Pancreas (tissue), 10 donors: ENCODE measurements around the gene DFFA. TPM values are rescaled to one million over a fixed set of nuclear protein-coding genes. Genes with fewer than 3 reads are reported as not detected.

Source experiments
- ATAC-seq, 4 donors: fragments of 200-7000 bp; cut with Tn5 transposase; one replicate each; pipeline versions ENCODE4 v1.8.0 to v1.9.1; 2020; ENCODE audit warnings: mild to moderate bottlenecking in 4 of 4, moderate library complexity in 4 of 4
- DNase-seq, 6 donors: peaks; one replicate each; pipeline ENCODE4 v3.0.0-alpha.2; 2020
- FAIRE-seq: peaks from 2 replicates; lab custom pipeline; 2012; peaks lifted over from hg19 to GRCh38; lab: Jason Lieb, UNC
- H3K27ac ChIP-seq, 4 donors: fragments of 200-600 bp; sonication (generic); 1 replicate in 3 of 4; 2 replicates in 1 of 4; pipeline versions ENCODE4 v1.5.0 to v1.8.0; 2020
- H3K27me3 ChIP-seq, 4 donors: fragments of 200-600 bp; one replicate each; pipeline ENCODE4 v1.8.0; 2021
- H3K36me3 ChIP-seq, 3 donors: fragments of 200-600 bp; sonication (generic) in 1 of 3; one replicate each; pipeline versions ENCODE4 v1.5.0 to v1.8.0; 2020 to 2021
- H3K4me1 ChIP-seq, 3 donors: fragments of 200-600 bp; one replicate each; pipeline ENCODE4 v1.8.0; 2021
- H3K4me3 ChIP-seq, 4 donors: fragments of 200-600 bp; sonication (generic) in 2 of 4; one replicate each; pipeline versions ENCODE4 v1.5.0 to v1.8.0; 2020 to 2021
- H3K9me3 ChIP-seq, 4 donors: fragments of 200-600 bp; one replicate each; pipeline ENCODE4 v1.8.0; 2021
- CTCF ChIP-seq, 4 donors: fragments of 200-600 bp; sonication (generic) in 3 of 4; IDR thresholded peaks; one replicate each; pipeline versions ENCODE4 v1.5.0 to v1.8.0; 2021; ENCODE audit warnings: antibody characterized with exemption in 4 of 4
- WGBS, 2 donors: extraction: QIAGEN DNeasy Blood & Tissue Kit; methylation state at CpG; one replicate each; pipeline ENCODE4 v1.1.7; 2013; 5-methylcytosine and 5-hydroxymethylcytosine counted together
- intact Hi-C, 3 donors: fragments of 100-400 bp; cut with DNase I; formaldehyde crosslinking; loops; one replicate each; pipeline versions ENCODE4 v1.11.1 to v1.14.2; 2022
- polyA plus RNA-seq, 2 donors: library from polyadenylated mRNA; stranded (reverse); fragments of 200-250 nt; gene quantifications; one replicate each; pipeline ENCODE4 v1.2.3, GENCODE V29; 2013
- total RNA-seq, 6 donors: library from RNA; stranded (reverse); fragmentation: NEBNext Ultra II Directional in 4 of 6; extraction: Animal tissue kit (Norgen Biotek cat#: 25700) in 4 of 6; gene quantifications; one replicate each; pipeline versions ENCODE4 v1.2.1 to v1.2.4, GENCODE V29; 2021 to 2023
- donor health status: healthy with polysubstance abuse.
- donor health status: DM: no; HTN: no; CAD: no; lungs with moderate emphysema.
- donor health status: DM: no; HTN: no; CAD: no.
- donor health status: control.
- donor health status: control.
- donor health status: Bipolar disorder and iron deficiency.
- donor health status: DM: yes; HTN: yes; CAD: no.
- donor health status: DM: no; HTN: no; CAD: no.
- donor health status: DM: no; HTN: no; CAD: no.
- donor health status: DM: yes; HTN: yes; CAD: no.

DFFA gene
- total and polyA plus RNA-seq, 8 donors = 6.9 to 17.4 (median 14.4) TPM

GRCh38 chr1:10490286-10490970, 18.1 kb upstream of the DFFA start:
- intact Hi-C loops = loop anchor here in 1 of 3 donors (5.0 kb wide), 1 partner anchor 58 kb away; the partner anchor contains the start of gene CENPS
- no peak for FAIRE-seq
- 72 to 82% methylated on average over 12 of the region's 12 CpGs for WGBS, 2 donors

GRCh38 chr1:10489291-10490055, 17.1 kb upstream of the DFFA start:
- no peaks in the 10 kb centered on the region for H3K9me3 ChIP-seq
- DNase-seq = no peak
- ATAC-seq = no peak
- TF ChIP-seq CTCF (IDR thresholded peaks at IDR 0.05) = no peak
- intact Hi-C loops = loop anchor here in 1 of 3 donors (5.0 kb wide), 1 partner anchor 57 kb away; the partner anchor contains the start of gene CENPS
- 34 to 48% methylated on average over 4 of the region's 4 CpGs for WGBS, 2 donors
- FAIRE-seq = no peak
- no peaks in the 10 kb centered on the region for H3K27me3 ChIP-seq
- no peaks in the 10 kb centered on the region for H3K36me3 ChIP-seq
- no peak overlapping the region for H3K27ac ChIP-seq
- no peak overlapping the region for H3K4me3 ChIP-seq
- H3K4me1 ChIP-seq = no peaks in the 10 kb centered on the region

More at GRCh38 chr1:10490286-10490970, 18.1 kb upstream of the DFFA start:
- DNase-seq = no peak
- Histone ChIP-seq H3K9me3 (no peaks in the 10 kb centered on the region), H3K4me3 (no peak overlapping the region), H3K27ac (no peak overlapping the region), H3K4me1 (peaks cover 0 to 7% (median 7%) of the 10 kb centered on the region in 3 donors), H3K27me3 (no peaks in the 10 kb centered on the region), H3K36me3 (no peaks in the 10 kb centered on the region)
- ATAC-seq = no peak
- TF ChIP-seq CTCF (IDR thresholded peaks at IDR 0.05) = no peak

- ATAC-seq (peak in 3 of 4 donors; percentile 15 to 52 (median 47)), FAIRE-seq (no peak), DNase-seq (no peak)
- Histone ChIP-seq H3K27me3 (no peaks in the 10 kb centered on the region), H3K4me1 (no peaks in the 10 kb centered on the region), H3K36me3 (no peaks in the 10 kb centered on the region), H3K27ac (no peak overlapping the region), H3K9me3 (no peaks in the 10 kb centered on the region), H3K4me3 (no peak overlapping the region)
- intact Hi-C loops = no loop called here
- 90 to 92% methylated on average over 6 of the region's 6 CpGs for WGBS, 2 donors
- no peak for TF ChIP-seq CTCF (IDR thresholded peaks at IDR 0.05)
These were observed 12.2 kb upstream of the DFFA start for GRCh38 chr1:10484521-10484920.

- intact Hi-C loops = no loop called here
- Histone ChIP-seq H3K27ac (no peak overlapping the region), H3K36me3 (no peaks in the 10 kb centered on the region), H3K27me3 (no peaks in the 10 kb centered on the region), H3K4me1 (peaks cover 7 to 8% (median 7%) of the 10 kb centered on the region in 3 donors), H3K4me3 (no peak overlapping the region), H3K9me3 (no peaks in the 10 kb centered on the region)
- ATAC-seq = no peak
- WGBS, 2 donors = 45 to 60% methylated on average over 2 of the region's 2 CpGs
- no peak for DNase-seq
- no peak for TF ChIP-seq CTCF (IDR thresholded peaks at IDR 0.05)
- no peak for FAIRE-seq
These were observed 8.3 kb upstream of the DFFA start for GRCh38 chr1:10480614-10481013.
